ENCODE data around the gene EVA1B.
A peak's percentile ranks its signal among the peaks of the same experiment; 100 is the strongest.

The EVA1B gene, protein sequence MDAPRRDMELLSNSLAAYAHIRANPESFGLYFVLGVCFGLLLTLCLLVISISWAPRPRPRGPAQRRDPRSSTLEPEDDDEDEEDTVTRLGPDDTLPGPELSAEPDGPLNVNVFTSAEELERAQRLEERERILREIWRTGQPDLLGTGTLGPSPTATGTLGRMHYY

DNA sequence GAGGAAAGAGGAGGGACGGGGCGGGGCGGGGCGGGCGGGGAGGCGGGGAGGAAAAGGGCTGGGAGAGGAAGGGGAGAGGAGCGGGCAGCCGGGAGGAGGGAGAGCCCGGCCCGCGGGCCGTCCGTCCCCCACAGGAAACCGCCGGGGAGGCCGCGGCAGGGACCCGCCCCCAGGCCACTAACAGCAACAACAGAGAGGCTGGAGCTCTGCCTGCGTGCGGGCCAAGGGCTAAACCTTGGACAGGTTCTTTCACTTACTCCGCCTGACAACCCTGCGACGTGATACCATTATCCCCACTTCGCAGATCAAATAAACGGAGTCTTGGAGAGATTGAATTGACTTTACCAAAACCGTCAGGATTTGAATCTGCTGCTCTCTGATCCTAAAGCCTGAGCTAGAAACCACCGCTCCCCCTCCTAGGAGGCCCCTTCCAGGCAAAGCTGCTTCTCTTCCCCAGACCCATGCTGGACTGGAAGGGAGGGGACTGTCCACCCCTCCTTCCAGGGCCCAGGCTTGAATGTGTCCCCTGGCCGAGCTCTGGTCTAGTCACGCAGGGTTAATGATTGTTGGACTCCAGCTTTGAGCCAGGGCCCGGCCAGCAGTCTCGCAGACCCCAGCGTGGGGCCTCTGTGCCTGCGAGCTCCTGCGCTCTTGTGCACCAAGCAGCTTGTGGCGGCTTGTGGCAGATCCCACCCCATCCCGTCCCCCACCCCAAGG, at the start of gene EVA1B:
EVA1B (minus strand) TSS at position 10 of the 717 bp plus-strand sequence. CDS start 608 bp downstream, outside the sequence.
- DNase-seq (ENCODE audit: low read depth) = no peak

GRCh38 chr1:36372617-36373016, 49.2 kb upstream of the EVA1B start:
- no peak for DNase-seq (ENCODE audit: low read depth)

- DNase-seq (ENCODE audit: low read depth) = peak; percentile 64
These were observed 45.8 kb upstream of the EVA1B start for GRCh38 chr1:36369061-36369861.

GRCh38 chr1:36367798-36368197, 44.4 kb upstream of the EVA1B start:
- DNase-seq (ENCODE audit: low read depth) = no peak

DNA sequence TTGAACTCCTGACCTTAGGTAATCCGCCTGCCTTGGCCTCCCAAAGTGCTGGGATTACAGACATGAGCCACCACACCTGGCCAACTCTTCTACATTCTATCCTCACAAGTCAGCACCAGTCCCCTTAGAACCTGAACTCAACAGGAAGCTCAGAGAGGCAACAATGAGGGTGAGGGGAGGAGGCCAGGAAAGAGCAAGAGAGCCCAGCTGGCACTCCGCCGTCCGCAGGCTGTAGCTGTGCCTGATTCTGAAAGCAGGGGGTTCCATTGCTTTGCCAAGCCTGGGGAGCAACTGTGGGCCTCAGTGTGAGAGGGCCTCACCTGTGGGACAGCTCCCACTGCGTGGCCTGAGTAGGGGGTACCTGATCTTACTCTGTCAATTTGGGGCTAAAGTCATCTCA, 43.6 kb upstream of the EVA1B start:
- no peak for DNase-seq (ENCODE audit: low read depth)

DNA sequence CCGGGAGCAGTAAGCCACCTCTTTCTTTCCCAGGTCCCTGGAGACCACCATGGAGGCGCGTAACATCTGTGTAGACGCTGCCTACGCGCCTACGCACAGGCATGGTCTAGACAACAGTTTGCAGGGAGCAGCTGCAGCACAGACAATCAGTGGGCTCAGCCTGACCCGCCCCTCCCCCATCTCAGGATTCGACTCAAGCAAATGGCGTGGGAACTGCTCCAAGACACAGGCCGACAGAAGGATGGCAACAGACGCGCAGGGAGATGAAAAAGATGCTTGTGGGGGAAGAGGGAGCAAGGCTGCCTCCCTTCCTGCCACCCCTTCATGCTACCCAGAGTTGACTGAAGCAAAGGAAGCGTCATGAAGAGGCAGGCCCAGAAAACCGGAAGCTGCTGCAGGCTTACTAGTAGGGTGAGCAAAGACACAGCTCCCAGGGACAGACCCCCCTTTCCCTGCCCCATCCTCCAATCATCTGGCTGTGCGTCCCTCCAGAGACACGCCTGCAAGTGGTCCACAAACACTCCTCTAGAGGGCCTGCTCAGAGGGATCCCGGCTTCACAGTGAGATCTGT, 42.7 kb upstream of the EVA1B start:
- no peak for DNase-seq (ENCODE audit: low read depth)

- DNase-seq (ENCODE audit: low read depth) = no peak
These were observed 41.9 kb upstream of the EVA1B start for GRCh38 chr1:36365381-36365780.

DNA sequence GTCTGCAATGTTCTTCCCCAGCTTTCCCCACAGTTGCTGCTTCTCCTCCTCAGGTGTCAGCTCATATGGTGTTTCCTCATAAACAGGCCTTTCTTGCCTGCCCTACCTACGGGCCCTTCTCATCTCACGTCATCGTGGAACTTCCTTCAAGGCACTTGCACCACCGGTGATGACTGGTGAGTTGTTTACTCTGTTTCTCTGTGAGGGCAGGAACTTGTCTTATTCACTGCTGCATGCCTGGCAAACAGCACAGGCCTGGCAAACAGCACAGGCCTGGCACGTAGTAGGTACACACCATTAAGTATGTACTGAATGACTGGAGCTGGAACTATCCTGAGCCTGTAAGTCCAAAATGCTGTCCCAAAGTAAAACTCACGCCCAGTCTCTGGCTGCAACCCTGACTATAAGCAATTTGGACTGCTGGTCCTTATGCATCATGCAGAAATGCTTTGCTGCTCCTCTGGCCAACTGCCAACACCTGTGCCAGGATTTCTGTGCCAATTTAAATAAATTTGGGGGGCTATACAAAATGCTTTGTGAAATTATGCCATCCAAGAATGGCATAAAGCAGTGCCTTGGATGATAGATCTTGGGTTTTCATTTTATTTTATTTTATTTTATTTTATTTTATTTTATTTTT, 36.6 kb upstream of the EVA1B start:
- no peak for DNase-seq (ENCODE audit: low read depth)

- DNase-seq (ENCODE audit: low read depth) = no peak
These were observed 35.9 kb upstream of the EVA1B start for GRCh38 chr1:36359383-36359782.

GRCh38 chr1:36358514-36359084, 35.2 kb upstream of the EVA1B start:
- DNase-seq (ENCODE audit: low read depth) = no peak

DNA sequence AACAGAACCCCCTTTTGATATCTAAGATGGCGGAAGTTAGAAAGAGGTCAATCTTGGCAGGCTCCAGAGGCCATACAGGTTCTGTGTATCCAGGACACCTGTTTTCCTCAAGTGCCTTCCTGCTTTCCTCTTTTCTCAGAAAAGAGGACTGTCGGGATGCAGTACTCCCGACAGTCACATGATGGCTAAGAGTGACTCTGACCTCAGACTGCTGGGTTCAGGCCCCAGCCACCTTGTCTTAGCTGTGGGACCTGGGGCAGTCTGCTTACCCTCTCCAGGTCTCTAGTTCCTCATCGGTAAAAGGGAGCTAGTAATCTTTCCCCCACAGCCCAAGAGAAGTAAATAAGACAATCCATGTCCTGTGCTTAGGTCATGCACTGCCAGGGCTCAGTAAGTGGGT, 32.4 kb upstream of the EVA1B start:
- DNase-seq (ENCODE audit: low read depth) = no peak

GRCh38 chr1:36354486-36354885, 31.0 kb upstream of the EVA1B start:
- DNase-seq (ENCODE audit: low read depth) = no peak

DNA sequence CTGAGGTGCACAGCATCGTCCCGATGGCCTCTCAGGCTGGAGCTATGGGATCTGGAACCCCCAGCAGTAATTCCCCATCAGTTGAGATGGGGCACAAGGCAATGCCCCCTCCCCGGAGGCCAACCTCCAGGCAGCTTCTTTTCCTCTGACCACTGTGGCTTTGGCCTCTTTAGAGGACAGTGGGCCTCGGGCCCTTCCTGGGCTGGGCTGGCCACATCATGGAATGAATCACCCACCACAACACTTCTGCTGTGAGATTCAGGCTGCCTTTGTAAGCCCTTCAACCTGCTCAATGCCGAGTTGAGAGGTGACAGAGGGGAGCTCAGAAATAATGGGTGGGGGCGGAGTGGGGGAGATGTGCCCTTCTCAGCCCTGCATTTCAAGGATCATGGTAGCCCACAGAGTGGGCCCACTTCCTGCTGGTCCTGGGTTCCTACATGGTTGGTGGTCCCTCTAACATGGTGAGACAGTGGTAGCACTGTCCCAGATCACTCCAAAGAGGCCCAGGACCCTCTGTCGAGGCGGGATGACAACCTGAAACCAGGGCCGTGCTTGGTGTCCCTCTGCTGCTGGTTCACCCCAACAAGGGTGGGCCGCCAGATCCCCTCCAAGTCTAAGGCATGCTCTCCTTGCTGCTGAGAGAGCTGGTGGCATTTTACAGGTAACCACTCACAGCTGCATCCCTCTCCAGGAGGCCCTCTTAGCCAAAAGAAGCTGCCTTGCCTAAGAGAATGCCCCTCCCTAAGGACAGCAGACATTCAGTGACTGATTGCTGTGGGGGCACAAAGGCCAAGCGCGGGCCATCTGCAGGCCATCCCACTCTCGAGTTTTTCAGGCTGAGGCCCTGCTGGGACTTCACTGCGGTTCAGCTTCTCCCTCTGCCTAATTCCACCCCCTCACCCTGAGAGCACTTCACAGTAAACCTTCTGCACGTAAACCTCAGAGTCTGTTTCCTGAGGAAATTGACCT, 29.7 kb upstream of the EVA1B start:
- DNase-seq (ENCODE audit: low read depth) = no peak

DNA sequence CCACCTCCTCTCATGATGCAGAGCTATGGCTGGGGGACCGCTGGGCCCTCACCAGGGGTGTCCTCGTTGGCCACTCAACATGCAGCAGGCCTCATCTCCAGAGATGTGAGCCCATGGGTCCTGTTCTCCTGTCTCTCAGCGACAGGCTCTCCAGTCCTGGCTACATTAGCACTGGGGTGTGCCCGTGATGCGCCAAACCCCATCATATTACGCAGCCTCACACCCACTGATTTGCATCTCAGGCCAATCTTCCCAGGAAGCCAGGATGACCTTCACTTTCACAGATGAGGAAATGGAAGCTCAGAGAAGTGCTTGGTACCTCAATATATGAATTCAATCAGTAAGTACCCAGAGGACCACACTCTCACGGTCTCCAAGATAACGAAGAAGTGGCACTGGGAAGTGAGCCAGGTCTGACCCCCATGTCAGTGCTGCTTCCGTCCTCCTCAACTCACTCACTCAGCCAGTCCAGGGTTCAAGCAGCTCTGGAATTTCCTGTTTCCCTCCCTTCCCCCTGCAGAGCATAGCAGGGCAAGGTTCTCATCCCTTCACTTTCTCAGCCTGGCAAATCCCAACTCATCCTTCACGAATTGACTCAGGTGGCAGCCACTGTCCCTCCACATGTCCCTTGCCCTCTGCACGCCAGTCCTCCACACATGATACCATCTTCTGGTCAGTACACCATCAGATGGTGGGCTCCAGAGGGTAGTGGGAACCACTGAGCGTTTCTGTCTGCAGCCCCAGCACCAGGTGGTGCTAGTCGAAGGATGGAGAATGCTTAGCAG, 28.9 kb upstream of the EVA1B start:
- no peak for DNase-seq (ENCODE audit: low read depth)

DNA sequence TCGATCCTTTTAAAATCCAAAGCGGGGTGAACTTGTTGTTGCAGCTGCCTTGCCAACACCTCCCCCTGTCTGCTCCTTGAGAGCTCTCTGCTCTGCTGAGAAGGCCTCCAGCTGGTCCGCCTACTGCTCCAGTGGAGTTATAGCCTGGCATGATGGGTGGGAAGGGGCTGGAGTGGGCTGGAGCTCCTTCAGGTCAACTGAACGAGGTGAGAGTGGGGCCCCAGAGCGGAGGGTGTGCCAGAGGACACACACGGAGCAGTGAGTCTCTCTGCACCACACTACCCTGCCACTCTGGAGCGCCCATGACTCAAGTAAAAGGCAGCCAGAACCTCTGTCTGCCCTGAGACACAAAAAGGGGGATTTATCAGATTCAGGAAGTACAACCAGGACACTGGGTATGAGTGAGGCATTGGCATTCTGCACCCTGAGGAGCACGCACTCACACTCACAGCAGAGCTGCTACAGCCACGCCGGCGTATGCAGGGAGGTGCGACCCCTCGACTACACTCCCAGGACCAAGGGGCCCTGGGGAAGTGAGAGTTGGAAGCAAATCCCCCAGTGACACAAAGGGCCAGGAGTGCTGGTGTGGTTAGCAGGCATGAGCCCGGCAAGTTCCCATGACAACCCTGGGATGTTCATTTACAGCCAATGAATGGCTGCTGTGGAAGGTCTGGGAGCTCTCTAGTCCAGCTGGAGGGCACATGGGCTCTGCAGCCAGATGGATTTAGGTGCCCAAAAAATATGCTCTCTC, 28.0 kb upstream of the EVA1B start:
- DNase-seq (ENCODE audit: low read depth) = no peak

DNA sequence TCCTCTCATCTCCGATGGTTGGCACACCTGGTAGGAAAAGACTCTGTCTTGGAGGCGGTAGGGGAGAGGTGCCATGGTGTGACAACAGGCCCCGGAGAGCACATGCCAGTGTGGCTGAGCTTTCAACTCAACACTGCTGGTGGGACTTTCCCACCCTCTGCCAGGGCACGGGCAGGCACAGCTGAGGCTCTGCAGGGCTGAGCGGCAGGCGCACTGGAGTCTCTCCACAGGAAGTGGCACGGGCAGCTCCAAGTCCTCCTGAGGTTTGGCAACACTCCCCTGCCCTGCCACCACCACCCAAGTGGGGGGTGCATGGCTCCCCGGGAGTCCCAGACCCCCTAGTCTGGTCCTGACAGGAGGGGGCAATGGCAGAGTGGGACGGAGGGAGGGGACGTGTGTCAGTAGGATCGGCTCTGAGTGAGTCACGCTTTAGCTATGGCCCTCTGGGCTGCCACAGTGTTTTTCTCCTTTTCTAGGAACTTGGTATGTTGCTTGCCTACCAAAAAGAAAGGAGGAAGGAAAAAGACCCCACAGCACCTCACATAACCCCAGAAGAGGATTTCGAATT, 27.3 kb upstream of the EVA1B start:
- peak; percentile 15 for DNase-seq (ENCODE audit: low read depth)

- no peak for DNase-seq (ENCODE audit: low read depth)
These were observed 26.4 kb upstream of the EVA1B start for GRCh38 chr1:36349839-36350238.

- no peak for DNase-seq (ENCODE audit: low read depth)
These were observed 25.8 kb upstream of the EVA1B start for GRCh38 chr1:36349241-36349671.

Measured in stimulated activated CD8-positive, alpha-beta memory T cell treated with anti-CD3 and anti-CD28 coated beads, Interleukin-12 subunit alpha, Interleukin-12 subunit beta, amount 100 ng/mL, for 4 hours (primary cell).